H1 (cell line): Measurements from ENCODE around the gene MARCHF9. TPM values are rescaled to one million over a fixed set of nuclear protein-coding genes. Genes with fewer than 3 reads are reported as not detected.

Experiments used
- BACH1 ChIP-seq: IDR thresholded peaks from 2 replicates; pipeline ENCODE4 v1.6.1; 2012; ENCODE audit warnings: low read length, improper control_type of control experiment
- CHD7 ChIP-seq: fragments of 300-600 bp; sonication (generic); IDR thresholded peaks from 2 replicates; pipeline ENCODE4 v1.7.1; 2012; ENCODE audit warnings: low read length, moderate library complexity, mild to moderate bottlenecking, inconsistent platforms; ENCODE audit not compliant: insufficient replicate concordance
- POU5F1 ChIP-seq: IDR thresholded peaks from 2 replicates; pipeline ENCODE4 v1.6.1; 2011; ENCODE audit warnings: low read depth, mild to moderate bottlenecking, low read length, moderate library complexity
- RXRA ChIP-seq: IDR thresholded peaks from 2 replicates; pipeline ENCODE4 v1.6.1; 2011; ENCODE audit warnings: low read depth, mild to moderate bottlenecking, low read length, moderate library complexity; ENCODE audit not compliant: insufficient read depth
- polyA plus RNA-seq, 7 experiments: library from polyadenylated mRNA; depleted of rRNA in 3 of 7; stranded (reverse) in 5 of 7; unstranded in 2 of 7; fragments of >200 nt in 5 of 7; fragments of 200-250 nt in 2 of 7; gene quantifications; 1 replicate in 5 of 7; 2 replicates in 1 of 7; 4 replicates in 1 of 7; pipeline versions ENCODE4 v1.2.1 to v1.2.3, GENCODE V29; 2011 to 2013; ENCODE audit warnings: missing spikeins in 2 of 7, mixed read lengths in 2 of 7
- total RNA-seq: library from RNA; stranded (reverse); fragmentation: NEBNext Ultra II Directional; extraction: Animal tissue kit (Norgen Biotek cat#: 25700); gene quantifications from 2 replicates; pipeline ENCODE4 v1.2.1, GENCODE V29; 2021

The MARCHF9 gene
- total and polyA plus RNA-seq, 2 of the 8 experiments (the other 6 are each of a cell fraction or from before 2014, with no cell fraction given), result 6.4 to 7.8 TPM

- TF ChIP-seq POU5F1 (no peak), BACH1 (no peak), RXRA (no peak), CHD7 (no peak)
These were observed 28.6 kb upstream of the MARCHF9 start (continued) for GRCh38 chr12:57726151-57726883.
